Measurements from ENCODE around the gene DHRS12.

GRCh38 chr13:51846756-51847155 lies 42.8 kb upstream of the DHRS12 start:
- no peak for TF ChIP-seq CTCF (IDR thresholded peaks at IDR 0.05)
- TF ChIP-seq POLR2A (IDR thresholded peaks at IDR 0.05), result no peak
- no peak for TF ChIP-seq POLR2AphosphoS5 (IDR thresholded peaks at IDR 0.05; ENCODE audit: insufficient read depth in 1 of 2, low read depth in 1 of 2)

Measured in vagina (tissue), 2 donors.